HepG2 (cell line): Measurements from ENCODE around the gene C13orf46. TPM values are rescaled to one million over a fixed set of nuclear protein-coding genes. Genes with fewer than 3 reads are reported as not detected.

Experiments
- CBX1 ChIP-seq: IDR thresholded peaks from one replicate; pipeline ENCODE4 v1.6.1; 2016; ENCODE audit warnings: antibody characterized with exemption, low read depth
- CHD4 ChIP-seq: fragments of 200-600 bp; sonication (generic); IDR thresholded peaks from 2 replicates; pipeline ENCODE4 v1.7.0; 2017; ENCODE audit warnings: mild to moderate bottlenecking, low read length, borderline replicate concordance
- CSRNP1 ChIP-seq: sonication (generic); formaldehyde crosslinking; IDR thresholded peaks from 2 replicates; pipeline ENCODE4 v1.8.1; 2023; ENCODE audit warnings: mild to moderate bottlenecking, missing genetic modification reagents
- KAT2B ChIP-seq: fragments of 150-350 bp; IDR thresholded peaks from 2 replicates; pipeline ENCODE4 v1.6.1; 2014; ENCODE audit warnings: low read depth, low read length, borderline replicate concordance
- MIER3 ChIP-seq: IDR thresholded peaks from 2 replicates; pipeline ENCODE4 v1.6.1; 2016; ENCODE audit warnings: missing compliant biosample characterization, borderline replicate concordance
- NFAT5 ChIP-seq: sonication (generic); formaldehyde crosslinking; IDR thresholded peaks from 2 replicates; pipeline ENCODE4 v1.4.0; 2020; ENCODE audit warnings: missing genetic modification reagents
- SNAPC4 ChIP-seq: sonication (generic); formaldehyde crosslinking; IDR thresholded peaks from 2 replicates; pipeline ENCODE4 v1.4.0; 2020; ENCODE audit warnings: mild to moderate bottlenecking, missing genetic modification reagents
- ZBTB10 ChIP-seq: sonication (generic); formaldehyde crosslinking; IDR thresholded peaks from 2 replicates; pipeline ENCODE4 v1.4.0; 2020; ENCODE audit warnings: missing genetic modification reagents, borderline replicate concordance
- polyA plus RNA-seq, 8 experiments: library from polyadenylated mRNA; depleted of rRNA in 3 of 8; stranded (reverse) in 7 of 8; unstranded in 1 of 8; fragments of >200 nt; fragmentation: Illumina TruSeq in 4 of 8; extraction: Trizol in 4 of 8; gene quantifications; 2 replicates each; pipeline versions ENCODE4 v1.2.1 to v1.2.3, GENCODE V29; 2011 to 2016; ENCODE audit warnings: low read depth in 4 of 8, missing spikeins in 1 of 8, mixed read lengths in 1 of 8; ENCODE audit not compliant: insufficient read depth in 1 of 8
- total RNA-seq, 5 experiments: library from RNA; depleted of rRNA; stranded (reverse); fragments of >200 nt; fragmentation: Illumina TruSeq; extraction: Trizol; gene quantifications; 2 replicates each; pipeline ENCODE4 v1.2.3, GENCODE V29; 2016; ENCODE audit warnings: low read depth in 1 of 5

C13orf46 gene
- total and polyA plus RNA-seq, 2 of the 13 experiments (the other 11 are each of a cell fraction or from before 2014, with no cell fraction given): 0.01 TPM; not detected in 1

GRCh38 chr13:113981611-113982295, 7.9 kb upstream of the C13orf46 start (continued):
- TF ChIP-seq CSRNP1 (CRISPR knock-in tag): no peak
- no peak for TF ChIP-seq MIER3 (CRISPR knock-in tag)
- TF ChIP-seq SNAPC4 (CRISPR knock-in tag): no peak
- TF ChIP-seq ZBTB10 (CRISPR knock-in tag): no peak
- TF ChIP-seq KAT2B: no peak
- no peak for TF ChIP-seq CBX1
- TF ChIP-seq NFAT5 (CRISPR knock-in tag): no peak
- no peak for TF ChIP-seq CHD4
